Karpas-422 (cell line): ENCODE data around the gene CHRM1. TPM values are rescaled to one million over a fixed set of nuclear protein-coding genes. Genes with fewer than 3 reads are reported as not detected.

ENCODE experiments used
- DNase-seq: peaks from one replicate; pipeline ENCODE4 v3.0.0-alpha.2; 2015
- H2AFZ ChIP-seq: fragments of 200-600 bp; sonication (generic); 2 replicates; pipeline ENCODE4 v1.6.1; 2014; ENCODE audit warnings: antibody characterized with exemption, low read length, mixed read lengths
- H3K27ac ChIP-seq: fragments of 200-600 bp; sonication (generic); 2 replicates; pipeline ENCODE4 v1.5.1; 2014; ENCODE audit warnings: mild to moderate bottlenecking, low read length, moderate library complexity
- H3K27me3 ChIP-seq: fragments of 200-600 bp; sonication (generic); 2 replicates; pipeline ENCODE4 v1.6.1; 2014; ENCODE audit warnings: low read length, mixed read lengths
- H3K36me3 ChIP-seq: fragments of 200-600 bp; sonication (generic); 2 replicates; pipeline ENCODE4 v1.6.1; 2014; ENCODE audit warnings: low read length, mixed read lengths; ENCODE audit not compliant: insufficient read depth
- H3K4me1 ChIP-seq: fragments of 200-600 bp; sonication (generic); 2 replicates; pipeline ENCODE4 v1.6.1; 2014; ENCODE audit warnings: mild to moderate bottlenecking, low read length, mixed read lengths
- H3K4me2 ChIP-seq: fragments of 200-600 bp; sonication (generic); 2 replicates; pipeline ENCODE4 v1.6.1; 2014; ENCODE audit warnings: low read length, low read depth, mild to moderate bottlenecking; ENCODE audit not compliant: poor library complexity, severe bottlenecking
- H3K4me3 ChIP-seq: fragments of 200-600 bp; sonication (generic); 2 replicates; pipeline ENCODE4 v1.5.1; 2014; ENCODE audit warnings: mild to moderate bottlenecking, antibody characterized with exemption, low read length, mixed read lengths
- H3K79me2 ChIP-seq: fragments of 200-600 bp; sonication (generic); 2 replicates; pipeline ENCODE4 v1.6.1; 2014; ENCODE audit warnings: mild to moderate bottlenecking, low read length, mixed read lengths
- H3K9ac ChIP-seq: fragments of 200-600 bp; sonication (generic); 2 replicates; pipeline ENCODE4 v1.6.0; 2014; ENCODE audit warnings: low read length
- H3K9me2 ChIP-seq: fragments of 200-600 bp; sonication (generic), shearing (Covaris generic); replicated peaks from 2 replicates; pipeline ENCODE4 v1.6.0; 2014; ENCODE audit warnings: mild to moderate bottlenecking, low read length, moderate library complexity; ENCODE audit not compliant: insufficient read depth
- H3K9me3 ChIP-seq: fragments of 300-700, 200-600 bp; sonication (generic); 2 replicates; pipeline ENCODE4 v1.6.1; 2014; ENCODE audit warnings: low read length, mixed read lengths
- H4K20me1 ChIP-seq: fragments of 200-600 bp; sonication (generic); 2 replicates; pipeline ENCODE4 v1.6.1; 2014; ENCODE audit warnings: mild to moderate bottlenecking, antibody characterized with exemption, low read length, low read depth; ENCODE audit not compliant: insufficient read depth
- total RNA-seq: library from RNA; depleted of rRNA; stranded (reverse); fragments of >200 nt; shearing (Covaris generic); gene quantifications from 2 replicates; pipeline ENCODE4 v1.2.3, GENCODE V29; 2014; ENCODE audit warnings: low replicate concordance; rRNA removed

CHRM1 gene, protein sequence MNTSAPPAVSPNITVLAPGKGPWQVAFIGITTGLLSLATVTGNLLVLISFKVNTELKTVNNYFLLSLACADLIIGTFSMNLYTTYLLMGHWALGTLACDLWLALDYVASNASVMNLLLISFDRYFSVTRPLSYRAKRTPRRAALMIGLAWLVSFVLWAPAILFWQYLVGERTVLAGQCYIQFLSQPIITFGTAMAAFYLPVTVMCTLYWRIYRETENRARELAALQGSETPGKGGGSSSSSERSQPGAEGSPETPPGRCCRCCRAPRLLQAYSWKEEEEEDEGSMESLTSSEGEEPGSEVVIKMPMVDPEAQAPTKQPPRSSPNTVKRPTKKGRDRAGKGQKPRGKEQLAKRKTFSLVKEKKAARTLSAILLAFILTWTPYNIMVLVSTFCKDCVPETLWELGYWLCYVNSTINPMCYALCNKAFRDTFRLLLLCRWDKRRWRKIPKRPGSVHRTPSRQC
- not detected in 2 replicates for total RNA-seq

DNA sequence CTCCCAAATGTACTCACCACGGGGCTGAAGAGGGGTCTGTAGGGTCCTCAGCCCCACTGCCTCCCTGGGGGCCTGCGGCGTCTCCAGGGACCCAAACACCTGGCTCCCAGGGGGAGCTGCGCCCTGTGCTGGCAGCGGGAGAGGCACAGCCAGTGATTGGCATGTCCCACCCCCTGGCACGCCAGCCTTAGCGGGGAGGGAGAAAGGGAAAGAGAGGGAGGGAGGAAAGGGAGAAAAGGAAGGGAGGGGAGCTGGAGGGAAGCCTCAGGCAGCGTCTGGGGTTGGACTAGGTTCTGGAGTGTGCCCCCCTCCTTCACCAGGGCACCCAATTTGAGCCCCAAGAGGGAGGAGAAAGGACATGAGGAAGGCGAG, at the start of gene CHRM1:
TSS of gene CHRM1 (minus strand) at position 163 of the 372 bp plus-strand sequence. CDS start 10,263 bp downstream, outside the sequence.
- no peaks in the 10 kb centered on the region for H3K27me3 ChIP-seq
- H3K27ac ChIP-seq: no peak within 1 kb of the TSS
- no peak within 1 kb of the TSS for H2AFZ ChIP-seq
- H3K9ac ChIP-seq: no peak within 1 kb of the TSS
- H3K4me3 ChIP-seq: no peak within 1 kb of the TSS
- no peaks in the 10 kb centered on the region for H3K36me3 ChIP-seq
- no peak within 1 kb of the TSS for H3K4me2 ChIP-seq
- no peak for DNase-seq
- peaks cover 27% of the 10 kb centered on the region for H3K4me1 ChIP-seq
- no peaks in the 10 kb centered on the region for H3K79me2 ChIP-seq
- H3K9me2 ChIP-seq: no peaks in the 10 kb centered on the region
- no peaks in the 10 kb centered on the region for H4K20me1 ChIP-seq
- H3K9me3 ChIP-seq: no peaks in the 10 kb centered on the region

GRCh38 chr11:62965574-62965973, 44.4 kb upstream of the CHRM1 start:
- Histone ChIP-seq H3K9me3 (no peaks in the 10 kb centered on the region), H3K27me3 (0 out of 2 replicates have a peak, but pooled peaks cover 3% of the 10 kb centered on the region), H3K4me2 (no peak overlapping the region), H4K20me1 (no peaks in the 10 kb centered on the region), H3K4me3 (no peak overlapping the region), H3K79me2 (no peaks in the 10 kb centered on the region), H3K9me2 (no peaks in the 10 kb centered on the region), H3K4me1 (no peaks in the 10 kb centered on the region), H3K36me3 (no peaks in the 10 kb centered on the region), H2AFZ (no peak overlapping the region), H3K27ac (no peak overlapping the region), H3K9ac (no peak overlapping the region)
- DNase-seq: no peak

GRCh38 chr11:62962391-62962790, 41.2 kb upstream of the CHRM1 start:
- no peaks in the 10 kb centered on the region for H3K4me1 ChIP-seq
- no peak overlapping the region for H3K4me3 ChIP-seq
- no peaks in the 10 kb centered on the region for H3K9me2 ChIP-seq
- H3K9ac ChIP-seq: no peak overlapping the region
- no peak overlapping the region for H3K27ac ChIP-seq
- H3K79me2 ChIP-seq: no peaks in the 10 kb centered on the region
- H3K9me3 ChIP-seq: no peaks in the 10 kb centered on the region
- H2AFZ ChIP-seq: no peak overlapping the region
- DNase-seq: no peak
- no peaks in the 10 kb centered on the region for H4K20me1 ChIP-seq
- 0 out of 2 replicates have a peak, but pooled peaks cover 3% of the 10 kb centered on the region for H3K27me3 ChIP-seq
- H3K4me2 ChIP-seq: no peak overlapping the region
- no peaks in the 10 kb centered on the region for H3K36me3 ChIP-seq

- Histone ChIP-seq H3K4me2 (no peak overlapping the region), H3K9me2 (no peaks in the 10 kb centered on the region), H3K9ac (no peak overlapping the region), H3K4me1 (no peaks in the 10 kb centered on the region), H3K27ac (no peak overlapping the region), H3K36me3 (no peaks in the 10 kb centered on the region), H2AFZ (no peak overlapping the region), H3K9me3 (no peaks in the 10 kb centered on the region), H4K20me1 (no peaks in the 10 kb centered on the region), H3K27me3 (0 out of 2 replicates have a peak, but pooled peaks cover 3% of the 10 kb centered on the region), H3K4me3 (no peak overlapping the region), H3K79me2 (no peaks in the 10 kb centered on the region)
- peak; percentile 19 for DNase-seq
Observed at GRCh38 chr11:62961017-62961570, 39.9 kb upstream of the CHRM1 start.

GRCh38 chr11:62959422-62959980, 38.3 kb upstream of the CHRM1 start:
- no peaks in the 10 kb centered on the region for H3K9me3 ChIP-seq
- H2AFZ ChIP-seq: no peak overlapping the region
- 0 out of 2 replicates have a peak, but pooled peaks cover 3% of the 10 kb centered on the region for H3K27me3 ChIP-seq
- H3K4me2 ChIP-seq: no peak overlapping the region
- H3K9me2 ChIP-seq: no peaks in the 10 kb centered on the region
- H3K79me2 ChIP-seq: no peaks in the 10 kb centered on the region
- H3K9ac ChIP-seq: no peak overlapping the region
- no peaks in the 10 kb centered on the region for H4K20me1 ChIP-seq
- H3K27ac ChIP-seq: no peak overlapping the region
- no peaks in the 10 kb centered on the region for H3K4me1 ChIP-seq
- no peak overlapping the region for H3K4me3 ChIP-seq
- peak; percentile 31 for DNase-seq
- no peaks in the 10 kb centered on the region for H3K36me3 ChIP-seq

- Histone ChIP-seq H3K9me3 (no peaks in the 10 kb centered on the region), H3K79me2 (no peaks in the 10 kb centered on the region), H3K9ac (no peak overlapping the region), H3K4me1 (no peaks in the 10 kb centered on the region), H3K36me3 (no peaks in the 10 kb centered on the region), H3K9me2 (no peaks in the 10 kb centered on the region), H3K4me3 (no peak overlapping the region), H3K4me2 (no peak overlapping the region), H3K27ac (no peak overlapping the region), H2AFZ (no peak overlapping the region), H4K20me1 (no peaks in the 10 kb centered on the region), H3K27me3 (0 out of 2 replicates have a peak, but pooled peaks cover under 1% of the 10 kb centered on the region)
- DNase-seq: peak; percentile 28
Observed at GRCh38 chr11:62958547-62959421, 37.6 kb upstream of the CHRM1 start.

- Histone ChIP-seq H3K4me2 (no peak overlapping the region), H3K9ac (no peak overlapping the region), H3K79me2 (no peaks in the 10 kb centered on the region), H3K9me2 (no peaks in the 10 kb centered on the region), H3K4me3 (no peak overlapping the region), H2AFZ (no peak overlapping the region), H4K20me1 (no peaks in the 10 kb centered on the region), H3K27ac (no peak overlapping the region), H3K36me3 (no peaks in the 10 kb centered on the region), H3K27me3 (no peaks in the 10 kb centered on the region), H3K9me3 (no peaks in the 10 kb centered on the region), H3K4me1 (no peaks in the 10 kb centered on the region)
- DNase-seq: no peak
Observed at GRCh38 chr11:62957147-62957546, 36.0 kb upstream of the CHRM1 start.
